Peyer's patch (tissue), 4 donors: Measurements from ENCODE around the gene TBX10.

ENCODE experiments used
- POLR2A ChIP-seq, 2 donors: fragments of 450-650 bp; IDR thresholded peaks; one replicate each; pipeline ENCODE4 v1.5.1; 2017; ENCODE audit warnings: antibody characterized with exemption in 2 of 2, mild to moderate bottlenecking in 2 of 2, moderate library complexity in 2 of 2
- TF ChIP-seq, protein P1 (sequence below), 6 experiments: fragments of 450-650 bp in 4 of 6; fragments of 200-600 bp in 2 of 6; sonication (generic) in 1 of 6; IDR thresholded peaks; one replicate each; pipeline ENCODE4 v1.5.1; 2017 to 2019; ENCODE audit warnings: antibody characterized with exemption in 6 of 6, mild to moderate bottlenecking in 3 of 6, moderate library complexity in 1 of 6

DNA sequence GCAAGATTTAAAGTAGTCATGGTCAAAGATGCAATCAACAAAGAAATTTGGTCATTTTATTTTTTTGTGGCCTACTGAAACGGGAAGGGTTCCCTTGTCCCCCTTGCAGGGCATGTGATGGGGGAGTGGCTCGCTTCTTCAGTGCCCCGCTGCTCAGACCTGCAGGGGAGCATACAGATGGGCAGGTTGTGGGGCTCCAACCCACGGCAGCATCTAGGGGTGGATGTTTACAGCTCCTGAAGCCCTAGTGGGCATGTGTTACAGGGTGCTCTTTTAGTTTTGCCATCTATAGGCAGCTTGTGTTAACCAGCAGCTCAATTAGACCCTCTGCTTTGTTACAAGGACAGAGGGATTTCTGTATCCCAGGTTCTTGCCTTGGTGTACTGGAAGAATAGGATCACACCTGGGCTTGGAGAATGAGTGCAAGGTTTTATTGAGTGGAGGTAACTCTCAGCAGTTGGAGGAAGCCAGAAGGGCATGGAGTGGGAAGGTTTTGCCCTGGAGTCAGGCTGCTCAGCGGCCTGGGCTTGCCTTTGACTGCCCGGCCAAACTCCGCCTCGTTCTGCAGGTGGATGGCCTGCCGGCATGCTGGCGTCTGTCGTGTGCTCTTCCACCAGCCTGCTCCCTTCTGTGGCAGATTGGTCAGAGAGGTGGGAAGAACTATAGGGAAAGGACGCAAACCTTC is 46.5 kb downstream of the TBX10 start:
- no peak for TF ChIP-seq POLR2A (IDR thresholded peaks at IDR 0.05)
- TF ChIP-seq, protein P1, sequence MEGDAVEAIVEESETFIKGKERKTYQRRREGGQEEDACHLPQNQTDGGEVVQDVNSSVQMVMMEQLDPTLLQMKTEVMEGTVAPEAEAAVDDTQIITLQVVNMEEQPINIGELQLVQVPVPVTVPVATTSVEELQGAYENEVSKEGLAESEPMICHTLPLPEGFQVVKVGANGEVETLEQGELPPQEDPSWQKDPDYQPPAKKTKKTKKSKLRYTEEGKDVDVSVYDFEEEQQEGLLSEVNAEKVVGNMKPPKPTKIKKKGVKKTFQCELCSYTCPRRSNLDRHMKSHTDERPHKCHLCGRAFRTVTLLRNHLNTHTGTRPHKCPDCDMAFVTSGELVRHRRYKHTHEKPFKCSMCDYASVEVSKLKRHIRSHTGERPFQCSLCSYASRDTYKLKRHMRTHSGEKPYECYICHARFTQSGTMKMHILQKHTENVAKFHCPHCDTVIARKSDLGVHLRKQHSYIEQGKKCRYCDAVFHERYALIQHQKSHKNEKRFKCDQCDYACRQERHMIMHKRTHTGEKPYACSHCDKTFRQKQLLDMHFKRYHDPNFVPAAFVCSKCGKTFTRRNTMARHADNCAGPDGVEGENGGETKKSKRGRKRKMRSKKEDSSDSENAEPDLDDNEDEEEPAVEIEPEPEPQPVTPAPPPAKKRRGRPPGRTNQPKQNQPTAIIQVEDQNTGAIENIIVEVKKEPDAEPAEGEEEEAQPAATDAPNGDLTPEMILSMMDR (IDR thresholded peaks at IDR 0.05) = no peak
